ENCODE results near the gene VEZF1.
A peak's percentile ranks its signal among the peaks of the same experiment; 100 is the strongest.

The VEZF1 gene, protein sequence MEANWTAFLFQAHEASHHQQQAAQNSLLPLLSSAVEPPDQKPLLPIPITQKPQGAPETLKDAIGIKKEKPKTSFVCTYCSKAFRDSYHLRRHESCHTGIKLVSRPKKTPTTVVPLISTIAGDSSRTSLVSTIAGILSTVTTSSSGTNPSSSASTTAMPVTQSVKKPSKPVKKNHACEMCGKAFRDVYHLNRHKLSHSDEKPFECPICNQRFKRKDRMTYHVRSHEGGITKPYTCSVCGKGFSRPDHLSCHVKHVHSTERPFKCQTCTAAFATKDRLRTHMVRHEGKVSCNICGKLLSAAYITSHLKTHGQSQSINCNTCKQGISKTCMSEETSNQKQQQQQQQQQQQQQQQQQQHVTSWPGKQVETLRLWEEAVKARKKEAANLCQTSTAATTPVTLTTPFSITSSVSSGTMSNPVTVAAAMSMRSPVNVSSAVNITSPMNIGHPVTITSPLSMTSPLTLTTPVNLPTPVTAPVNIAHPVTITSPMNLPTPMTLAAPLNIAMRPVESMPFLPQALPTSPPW

DNA sequence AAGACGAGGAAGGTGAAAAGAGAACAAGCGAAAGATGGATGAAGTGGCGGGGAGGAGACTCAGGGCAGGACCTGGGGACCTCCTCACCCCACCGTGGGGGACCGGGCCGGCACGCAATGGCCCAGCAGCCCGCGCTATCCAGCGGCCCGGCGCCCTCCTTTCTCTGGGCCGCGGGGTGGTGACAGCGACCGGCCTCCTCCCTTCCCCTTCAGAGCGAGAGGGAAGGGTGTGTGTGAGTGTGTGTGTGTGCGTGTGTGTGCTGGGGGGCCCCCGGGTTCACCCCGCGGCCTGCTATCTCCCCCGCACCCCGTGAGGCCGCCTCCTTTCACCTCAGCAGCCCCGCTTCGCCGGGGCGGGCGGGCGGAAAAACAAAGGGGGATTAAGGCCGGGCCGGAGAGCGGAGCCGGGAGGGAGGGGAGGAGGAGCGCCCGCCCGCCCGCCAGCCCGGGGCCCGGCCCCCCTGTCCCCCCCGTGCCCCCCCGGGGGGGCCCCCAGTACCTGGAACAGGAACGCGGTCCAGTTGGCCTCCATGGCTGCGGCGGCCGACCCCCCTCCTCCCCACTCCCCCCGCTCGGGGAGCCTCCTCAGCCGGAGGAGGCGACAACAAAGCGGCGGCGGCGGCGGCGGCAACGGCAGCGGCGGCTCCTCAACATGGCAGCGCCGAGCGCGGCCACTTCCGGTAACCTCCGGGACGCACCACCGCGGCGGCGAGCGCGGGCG is at the start of gene VEZF1:
VEZF1 (minus strand) TSS at position 674 of the 720 bp plus-strand sequence; CDS start at position 531, 143 bp downstream.
- Histone ChIP-seq H3K9me3 (ENCODE audit: low read length) (no peaks in the 10 kb centered on the region), H3K27ac (ENCODE audit: low read depth, low read length) (peak within 1 kb of the TSS; percentile 99), H3K36me3 (ENCODE audit: insufficient read depth, low read length) (no peaks in the 10 kb centered on the region), H3K4me1 (ENCODE audit: insufficient read depth, low read length) (peaks cover 43% of the 10 kb centered on the region), H3K27me3 (ENCODE audit: control insufficient read depth in 1 of 2, insufficient read depth in 2 of 2, low read length in 2 of 2) (no peaks in the 10 kb centered on the region), H3K9ac (ENCODE audit: low read length) (peak within 1 kb of the TSS; percentile 93), H3K4me3 (ENCODE audit: low read depth in 1 of 2, low read length in 2 of 2) (peak within 1 kb of the TSS; percentile 82)

DNA sequence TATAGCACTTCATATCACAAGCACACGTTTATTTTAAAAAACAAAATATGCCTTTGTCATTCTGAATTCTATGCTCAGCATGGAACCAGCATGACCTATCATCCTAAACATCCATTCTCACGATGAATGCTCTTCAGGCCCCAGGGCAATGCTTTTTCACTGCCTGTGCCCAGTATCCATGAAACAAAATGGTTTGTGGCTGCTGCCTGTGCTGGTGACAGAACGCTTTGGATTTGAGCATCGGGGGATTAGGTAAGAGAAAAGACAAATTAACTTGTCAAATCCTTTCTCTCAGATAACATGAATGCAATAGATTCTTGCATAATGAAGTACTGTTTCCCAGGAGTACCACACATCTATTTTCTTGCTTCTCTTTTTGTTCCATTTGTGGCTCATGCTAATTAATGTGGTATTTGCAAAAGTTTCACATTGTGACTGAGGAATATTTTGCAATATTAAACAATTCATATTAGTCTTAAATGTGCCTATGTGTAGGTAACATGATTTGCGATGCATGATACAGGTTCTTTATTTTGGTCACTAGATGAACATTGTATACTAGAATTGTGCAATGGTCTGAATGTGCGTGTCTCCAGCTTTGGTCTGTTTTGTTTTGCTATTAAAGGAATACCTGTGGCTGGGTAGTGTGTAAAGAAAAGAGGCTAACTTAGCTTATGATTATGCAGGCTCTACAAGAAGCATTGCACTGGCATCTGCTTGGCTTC is 44.8 kb upstream of the VEZF1 start:
- H3K4me3 ChIP-seq (ENCODE audit: low read depth in 1 of 2, low read length in 2 of 2): no peak overlapping the region
- no peak overlapping the region for H3K27ac ChIP-seq (ENCODE audit: low read depth, low read length)
- no peak overlapping the region for H3K9ac ChIP-seq (ENCODE audit: low read length)
- no peaks in the 10 kb centered on the region for H3K9me3 ChIP-seq (ENCODE audit: low read length)
- no peaks in the 10 kb centered on the region for H3K36me3 ChIP-seq (ENCODE audit: insufficient read depth, low read length)
- no peaks in the 10 kb centered on the region for H3K4me1 ChIP-seq (ENCODE audit: insufficient read depth, low read length)
- H3K27me3 ChIP-seq (ENCODE audit: control insufficient read depth in 1 of 2, insufficient read depth in 2 of 2, low read length in 2 of 2): no peaks in the 10 kb centered on the region

DNA sequence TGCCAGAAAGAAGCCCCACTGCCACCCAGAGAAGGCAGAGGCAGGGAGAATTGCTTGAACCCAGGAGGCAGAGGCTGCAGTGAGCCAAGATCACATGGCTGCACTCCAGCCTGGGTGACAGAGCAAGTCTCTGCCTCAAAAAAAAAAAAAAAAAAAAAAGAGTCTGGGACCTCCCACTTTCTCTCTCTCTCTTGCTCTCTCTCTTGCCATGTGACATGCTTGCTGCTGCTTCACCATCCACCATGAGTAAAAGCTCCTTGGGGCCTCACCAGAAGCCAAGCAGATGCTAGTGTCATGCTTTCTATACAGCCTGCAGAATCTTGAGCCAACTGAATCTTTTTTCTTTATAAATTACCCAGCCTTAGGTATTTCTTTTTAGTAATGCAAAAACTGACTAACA is 40.5 kb upstream of the VEZF1 start:
- Histone ChIP-seq H3K4me1 (ENCODE audit: insufficient read depth, low read length) (no peaks in the 10 kb centered on the region), H3K4me3 (ENCODE audit: low read depth in 1 of 2, low read length in 2 of 2) (no peak overlapping the region), H3K9ac (ENCODE audit: low read length) (no peak overlapping the region), H3K9me3 (ENCODE audit: low read length) (no peaks in the 10 kb centered on the region), H3K27ac (ENCODE audit: low read depth, low read length) (no peak overlapping the region), H3K27me3 (ENCODE audit: control insufficient read depth in 1 of 2, insufficient read depth in 2 of 2, low read length in 2 of 2) (no peaks in the 10 kb centered on the region), H3K36me3 (ENCODE audit: insufficient read depth, low read length) (no peaks in the 10 kb centered on the region)

DNA sequence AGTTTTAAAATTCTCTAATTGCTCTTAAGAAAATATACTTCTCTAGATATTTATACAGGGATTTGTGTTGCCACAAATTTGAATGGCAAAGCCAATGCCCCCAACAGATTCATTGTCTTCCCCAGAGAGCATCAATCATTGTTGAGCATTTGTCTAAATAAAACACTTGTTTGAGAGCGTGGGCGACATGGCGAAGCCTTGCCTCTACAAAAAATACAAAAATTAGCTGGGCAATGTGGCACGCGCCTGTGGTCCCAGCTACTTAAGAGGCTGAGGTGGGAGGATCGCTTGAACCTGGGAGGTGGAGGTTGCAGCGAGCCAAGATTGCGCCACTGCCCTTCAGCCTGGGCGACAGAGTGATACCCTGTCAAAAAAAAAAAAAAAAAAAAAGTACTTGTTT is 32.3 kb upstream of the VEZF1 start:
- H3K27ac ChIP-seq (ENCODE audit: low read depth, low read length): no peak overlapping the region
- H3K36me3 ChIP-seq (ENCODE audit: insufficient read depth, low read length): no peaks in the 10 kb centered on the region
- H3K27me3 ChIP-seq (ENCODE audit: control insufficient read depth in 1 of 2, insufficient read depth in 2 of 2, low read length in 2 of 2): no peaks in the 10 kb centered on the region
- H3K9me3 ChIP-seq (ENCODE audit: low read length): no peaks in the 10 kb centered on the region
- H3K9ac ChIP-seq (ENCODE audit: low read length): no peak overlapping the region
- H3K4me3 ChIP-seq (ENCODE audit: low read depth in 1 of 2, low read length in 2 of 2): no peak overlapping the region
- H3K4me1 ChIP-seq (ENCODE audit: insufficient read depth, low read length): no peaks in the 10 kb centered on the region

DNA sequence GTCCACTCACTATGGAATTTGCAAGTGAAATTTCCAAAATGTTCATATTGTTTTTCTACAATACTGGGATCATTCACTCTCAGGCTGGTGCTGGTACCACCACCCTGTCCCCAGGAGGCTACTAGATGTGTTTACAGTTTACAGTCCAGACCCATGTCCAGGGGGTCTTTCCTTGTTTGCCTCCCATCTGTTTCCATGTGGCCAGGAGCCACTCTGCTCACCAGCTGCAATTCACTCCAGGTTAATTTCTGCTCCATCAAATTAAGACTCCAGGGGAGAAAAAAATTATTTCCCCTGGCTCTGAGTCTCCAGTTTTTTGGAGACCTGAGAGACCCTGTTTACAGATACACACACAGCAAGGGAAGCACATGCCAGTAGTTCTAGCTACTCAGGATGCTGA is 31.5 kb upstream of the VEZF1 start:
- H3K4me1 ChIP-seq (ENCODE audit: insufficient read depth, low read length): no peaks in the 10 kb centered on the region
- no peak overlapping the region for H3K27ac ChIP-seq (ENCODE audit: low read depth, low read length)
- H3K9me3 ChIP-seq (ENCODE audit: low read length): no peaks in the 10 kb centered on the region
- H3K9ac ChIP-seq (ENCODE audit: low read length): no peak overlapping the region
- H3K27me3 ChIP-seq (ENCODE audit: control insufficient read depth in 1 of 2, insufficient read depth in 2 of 2, low read length in 2 of 2): no peaks in the 10 kb centered on the region
- no peak overlapping the region for H3K4me3 ChIP-seq (ENCODE audit: low read depth in 1 of 2, low read length in 2 of 2)
- no peaks in the 10 kb centered on the region for H3K36me3 ChIP-seq (ENCODE audit: insufficient read depth, low read length)

DNA sequence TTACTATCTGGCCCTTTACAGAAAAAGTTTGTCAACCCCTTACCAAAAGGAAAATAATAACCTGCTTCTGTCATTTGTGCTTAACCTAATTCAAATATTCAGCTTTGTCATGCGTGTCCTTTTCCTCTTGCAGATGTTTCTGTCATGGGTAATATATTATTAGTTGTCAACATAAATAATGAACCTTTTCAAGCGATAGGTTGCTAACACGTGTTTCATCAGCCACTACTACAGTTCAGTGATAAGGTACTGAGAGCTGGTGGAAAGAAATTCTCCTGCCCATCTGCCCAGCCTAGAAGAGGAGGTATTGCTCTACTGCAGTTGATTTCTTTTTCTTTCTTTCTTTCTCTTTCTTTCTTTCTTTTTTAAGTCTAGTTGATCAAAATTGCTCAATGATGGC is 31.0 kb upstream of the VEZF1 start:
- H3K4me1 ChIP-seq (ENCODE audit: insufficient read depth, low read length): no peaks in the 10 kb centered on the region
- H3K9ac ChIP-seq (ENCODE audit: low read length): no peak overlapping the region
- H3K9me3 ChIP-seq (ENCODE audit: low read length): no peaks in the 10 kb centered on the region
- H3K36me3 ChIP-seq (ENCODE audit: insufficient read depth, low read length): no peaks in the 10 kb centered on the region
- no peak overlapping the region for H3K27ac ChIP-seq (ENCODE audit: low read depth, low read length)
- H3K27me3 ChIP-seq (ENCODE audit: control insufficient read depth in 1 of 2, insufficient read depth in 2 of 2, low read length in 2 of 2): no peaks in the 10 kb centered on the region
- no peak overlapping the region for H3K4me3 ChIP-seq (ENCODE audit: low read depth in 1 of 2, low read length in 2 of 2)

DNA sequence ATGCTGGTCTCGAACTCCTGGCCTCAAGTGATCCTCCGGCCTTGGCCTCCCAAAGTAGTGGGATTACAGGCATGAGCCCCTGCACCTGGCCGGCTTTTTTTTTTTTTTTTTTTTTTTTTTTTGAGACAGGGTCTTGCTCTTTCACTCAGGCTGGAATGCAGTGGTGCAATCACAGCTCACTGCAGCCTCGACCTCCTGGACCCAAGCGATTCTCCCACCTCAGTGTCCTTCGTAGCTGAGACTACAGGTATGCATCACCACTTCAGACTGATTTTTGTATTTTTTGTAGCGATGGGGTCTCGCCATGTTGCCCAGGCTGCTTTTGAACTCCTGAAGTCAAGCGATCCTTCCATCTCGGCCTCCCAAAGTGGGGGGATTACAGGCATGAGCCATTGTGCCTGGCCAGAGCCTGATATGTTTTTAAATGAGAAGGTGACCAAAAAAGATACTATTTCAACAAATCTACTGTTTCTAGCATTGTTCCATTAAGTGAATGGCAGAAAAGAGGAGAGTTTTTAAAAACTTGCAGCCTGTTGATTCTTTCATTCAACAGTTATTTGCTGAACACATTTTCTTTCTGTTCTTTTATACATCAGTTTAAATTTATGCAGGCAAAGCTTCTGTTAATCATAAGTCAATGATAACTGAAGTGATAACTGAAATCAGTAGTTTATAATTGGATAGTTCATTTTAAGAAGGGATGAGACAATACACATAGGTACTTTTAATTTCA is 22.2 kb upstream of the VEZF1 start:
- Histone ChIP-seq H3K36me3 (ENCODE audit: insufficient read depth, low read length) (peaks cover 8% of the 10 kb centered on the region), H3K9me3 (ENCODE audit: low read length) (no peaks in the 10 kb centered on the region), H3K27me3 (ENCODE audit: control insufficient read depth in 1 of 2, insufficient read depth in 2 of 2, low read length in 2 of 2) (no peaks in the 10 kb centered on the region), H3K4me3 (ENCODE audit: low read depth in 1 of 2, low read length in 2 of 2) (no peak overlapping the region), H3K4me1 (ENCODE audit: insufficient read depth, low read length) (peaks cover 10% of the 10 kb centered on the region), H3K27ac (ENCODE audit: low read depth, low read length) (no peak overlapping the region), H3K9ac (ENCODE audit: low read length) (no peak overlapping the region)

DNA sequence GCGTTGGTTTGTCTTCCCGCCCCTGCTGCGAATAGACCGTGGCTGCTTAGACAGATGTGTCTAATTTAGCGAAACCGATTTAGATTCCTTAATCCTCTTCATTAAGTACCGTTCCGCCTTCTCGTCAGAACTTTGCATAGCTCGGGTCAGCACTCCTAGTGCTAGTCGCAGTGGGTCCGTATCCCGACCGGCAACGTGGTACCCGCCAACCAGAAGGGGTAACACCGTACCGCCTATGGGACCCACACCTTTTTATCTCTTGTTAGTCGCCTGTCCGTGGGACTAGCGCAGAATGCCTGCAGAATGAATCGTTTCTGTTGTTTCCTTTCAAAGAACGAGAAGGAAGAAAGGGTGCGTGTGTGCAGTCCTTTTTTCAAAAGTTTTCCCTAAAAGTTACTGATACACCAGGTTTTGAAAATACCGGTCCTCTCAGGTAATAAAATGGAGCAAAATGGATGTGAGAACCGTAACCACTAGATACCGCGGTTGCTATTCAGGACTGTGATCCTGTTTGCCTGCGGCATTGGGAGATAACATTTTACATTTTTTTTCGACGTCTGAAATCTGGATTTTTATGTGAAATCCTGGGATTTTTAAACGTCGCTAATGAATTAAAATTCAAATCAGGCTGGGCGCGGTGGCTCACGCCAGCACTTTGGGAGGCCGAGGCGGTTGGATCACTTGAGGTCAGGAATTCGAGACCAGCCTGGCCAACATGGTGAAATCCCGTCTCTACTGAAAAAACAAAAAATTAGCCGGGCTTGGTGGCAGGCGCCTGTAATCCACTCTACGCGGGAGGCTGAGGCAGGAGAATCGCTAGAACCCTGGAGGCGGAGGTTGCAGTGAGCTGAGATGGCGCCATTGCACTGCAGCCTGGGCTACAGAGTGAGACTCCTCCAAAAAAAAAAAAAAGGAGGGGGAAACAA is 20.0 kb upstream of the VEZF1 start:
- H3K4me1 ChIP-seq (ENCODE audit: insufficient read depth, low read length): peaks cover 31% of the 10 kb centered on the region
- H3K27ac ChIP-seq (ENCODE audit: low read depth, low read length): peak overlapping the region; percentile 99
- H3K36me3 ChIP-seq (ENCODE audit: insufficient read depth, low read length): peaks cover 28% of the 10 kb centered on the region
- H3K9me3 ChIP-seq (ENCODE audit: low read length): no peaks in the 10 kb centered on the region
- H3K4me3 ChIP-seq (ENCODE audit: low read depth in 1 of 2, low read length in 2 of 2): peak overlapping the region; percentile 98 to 99
- no peaks in the 10 kb centered on the region for H3K27me3 ChIP-seq (ENCODE audit: control insufficient read depth in 1 of 2, insufficient read depth in 2 of 2, low read length in 2 of 2)
- H3K9ac ChIP-seq (ENCODE audit: low read length): peak overlapping the region; percentile 52

DNA sequence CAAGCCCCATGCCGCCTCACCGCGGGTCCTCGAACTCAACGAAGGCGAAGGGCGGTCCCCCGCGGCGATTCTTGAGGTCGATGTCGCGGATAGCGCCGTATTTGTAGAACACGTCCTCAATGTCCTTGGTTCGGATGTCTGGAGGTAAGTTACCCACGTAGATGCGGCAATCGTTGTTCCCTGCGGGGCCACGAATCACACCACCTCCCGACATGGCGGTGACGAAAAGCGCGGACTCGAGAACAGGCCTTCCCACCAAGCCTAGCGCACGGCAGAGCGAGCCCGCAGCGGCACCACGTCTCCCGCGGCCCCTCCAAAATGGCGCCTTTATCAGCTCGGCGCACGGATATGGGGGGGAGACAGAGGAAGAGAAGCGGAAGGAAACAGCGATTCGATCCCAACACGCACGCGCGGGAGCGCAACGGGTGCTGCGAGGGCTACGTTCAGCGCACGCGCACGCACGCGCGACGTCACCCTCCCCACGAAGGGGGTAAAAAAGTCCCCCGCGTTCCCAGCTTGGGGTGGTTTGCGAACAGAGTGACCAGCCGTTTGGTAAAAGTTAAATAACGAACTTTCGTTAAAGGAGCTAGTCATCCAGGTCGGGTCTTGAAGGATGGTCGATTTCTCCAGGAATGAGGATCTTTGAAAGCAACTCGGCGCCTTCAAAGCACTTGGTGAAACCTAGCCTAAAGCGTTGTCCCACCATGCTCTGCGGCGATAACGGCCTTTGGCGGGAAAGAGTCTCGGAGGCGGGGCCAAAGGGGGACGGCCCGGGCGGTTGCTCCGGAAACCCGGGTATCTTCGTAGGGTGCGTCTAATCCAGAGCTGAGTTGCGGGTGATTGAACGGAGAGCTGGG is 19.1 kb upstream of the VEZF1 start, which contains the start of gene SRSF1:
SRSF1 (minus strand) TSS at position 323 of the 857 bp plus-strand sequence; CDS start at position 214, 109 bp downstream.
- Histone ChIP-seq H3K4me1 (ENCODE audit: insufficient read depth, low read length) (peaks cover 31% of the 10 kb centered on the region), H3K27ac (ENCODE audit: low read depth, low read length) (peak within 1 kb of the TSS; percentile 99), H3K36me3 (ENCODE audit: insufficient read depth, low read length) (peaks cover 37% of the 10 kb centered on the region), H3K27me3 (ENCODE audit: control insufficient read depth in 1 of 2, insufficient read depth in 2 of 2, low read length in 2 of 2) (no peaks in the 10 kb centered on the region), H3K9me3 (ENCODE audit: low read length) (no peaks in the 10 kb centered on the region), H3K4me3 (ENCODE audit: low read depth in 1 of 2, low read length in 2 of 2) (peak within 1 kb of the TSS; percentile 98 to 99), H3K9ac (ENCODE audit: low read length) (peak within 1 kb of the TSS; percentile 100)
